SK-N-SH (cell line): Measurements from ENCODE around the gene MORC2.

ENCODE experiments used
- ELF1 ChIP-seq: IDR thresholded peaks from 2 replicates; pipeline ENCODE4 v1.4.0; 2012
- EP300 ChIP-seq, 2 experiments: IDR thresholded peaks; 2 replicates each; pipeline versions ENCODE4 v1.4.0 to v1.6.1; 2012; ENCODE audit warnings: borderline replicate concordance in 1 of 2, low read depth in 1 of 2, low read length in 1 of 2
- EZH2phosphoT487 ChIP-seq: fragments of 200-600 bp; sonication (generic); IDR thresholded peaks from 2 replicates; pipeline ENCODE4 v1.6.1; 2017; ENCODE audit warnings: low read depth, mixed run types, mild to moderate bottlenecking, antibody characterized with exemption, moderate library complexity, borderline replicate concordance
- FOXJ3 ChIP-seq: sonication (generic); formaldehyde crosslinking; IDR thresholded peaks from 2 replicates; pipeline ENCODE4 v1.5.1; 2020; ENCODE audit warnings: mild to moderate bottlenecking, missing genetic modification reagents
- FOXM1 ChIP-seq: IDR thresholded peaks from 2 replicates; pipeline ENCODE4 v1.4.0; 2012; ENCODE audit warnings: low read depth, mild to moderate bottlenecking
- JUND ChIP-seq: IDR thresholded peaks from 2 replicates; pipeline ENCODE4 v1.4.0; 2012
- MEF2A ChIP-seq: IDR thresholded peaks from 2 replicates; pipeline ENCODE4 v1.4.0; 2012; ENCODE audit warnings: low read depth, borderline replicate concordance
- MXI1 ChIP-seq: IDR thresholded peaks from 2 replicates; pipeline ENCODE4 v1.6.1; 2012; ENCODE audit warnings: mild to moderate bottlenecking, low read depth, low read length, improper control_type of control experiment
- POLR2AphosphoS5 ChIP-seq: IDR thresholded peaks from 2 replicates; pipeline ENCODE4 v1.6.1; 2012; ENCODE audit warnings: low read depth, low read length
- USF2 ChIP-seq: fragments of 150-350 bp; IDR thresholded peaks from 2 replicates; pipeline ENCODE4 v1.6.1; 2017; ENCODE audit warnings: antibody characterized with exemption, low read length, low read depth, borderline replicate concordance
- YY1 ChIP-seq: IDR thresholded peaks from 2 replicates; pipeline ENCODE4 v1.4.0; 2012; ENCODE audit warnings: low read depth, mild to moderate bottlenecking
- TF ChIP-seq, protein P1 (sequence below): fragments of 200-600 bp; sonication (generic); IDR thresholded peaks from 2 replicates; pipeline ENCODE4 v1.6.1; 2017; ENCODE audit warnings: antibody characterized with exemption, mild to moderate bottlenecking, moderate library complexity
- TF ChIP-seq, protein P2 (sequence below): IDR thresholded peaks from 2 replicates; pipeline ENCODE4 v1.4.0; 2012; ENCODE audit warnings: low read depth, borderline replicate concordance
- TF ChIP-seq, protein P3 (sequence below): IDR thresholded peaks from 2 replicates; pipeline ENCODE4 v1.4.0; 2012; ENCODE audit warnings: low read depth

GRCh38 chr22:30922151-30922611 is 46.4 kb downstream of the MORC2 start:
- TF ChIP-seq, protein P1, sequence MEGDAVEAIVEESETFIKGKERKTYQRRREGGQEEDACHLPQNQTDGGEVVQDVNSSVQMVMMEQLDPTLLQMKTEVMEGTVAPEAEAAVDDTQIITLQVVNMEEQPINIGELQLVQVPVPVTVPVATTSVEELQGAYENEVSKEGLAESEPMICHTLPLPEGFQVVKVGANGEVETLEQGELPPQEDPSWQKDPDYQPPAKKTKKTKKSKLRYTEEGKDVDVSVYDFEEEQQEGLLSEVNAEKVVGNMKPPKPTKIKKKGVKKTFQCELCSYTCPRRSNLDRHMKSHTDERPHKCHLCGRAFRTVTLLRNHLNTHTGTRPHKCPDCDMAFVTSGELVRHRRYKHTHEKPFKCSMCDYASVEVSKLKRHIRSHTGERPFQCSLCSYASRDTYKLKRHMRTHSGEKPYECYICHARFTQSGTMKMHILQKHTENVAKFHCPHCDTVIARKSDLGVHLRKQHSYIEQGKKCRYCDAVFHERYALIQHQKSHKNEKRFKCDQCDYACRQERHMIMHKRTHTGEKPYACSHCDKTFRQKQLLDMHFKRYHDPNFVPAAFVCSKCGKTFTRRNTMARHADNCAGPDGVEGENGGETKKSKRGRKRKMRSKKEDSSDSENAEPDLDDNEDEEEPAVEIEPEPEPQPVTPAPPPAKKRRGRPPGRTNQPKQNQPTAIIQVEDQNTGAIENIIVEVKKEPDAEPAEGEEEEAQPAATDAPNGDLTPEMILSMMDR, result no peak
- TF ChIP-seq POLR2AphosphoS5 (no peak), EP300 (IDR thresholded peaks at IDR 0.05; ENCODE audit: borderline replicate concordance in 1 of 2, low read depth in 1 of 2, low read length in 1 of 2) (no peak), MEF2A (no peak), FOXM1 (no peak), FOXJ3 (no peak), YY1 (no peak), JUND (no peak), EZH2phosphoT487 (no peak), USF2 (no peak), MXI1 (no peak), ELF1 (no peak)
- TF ChIP-seq, protein P2, sequence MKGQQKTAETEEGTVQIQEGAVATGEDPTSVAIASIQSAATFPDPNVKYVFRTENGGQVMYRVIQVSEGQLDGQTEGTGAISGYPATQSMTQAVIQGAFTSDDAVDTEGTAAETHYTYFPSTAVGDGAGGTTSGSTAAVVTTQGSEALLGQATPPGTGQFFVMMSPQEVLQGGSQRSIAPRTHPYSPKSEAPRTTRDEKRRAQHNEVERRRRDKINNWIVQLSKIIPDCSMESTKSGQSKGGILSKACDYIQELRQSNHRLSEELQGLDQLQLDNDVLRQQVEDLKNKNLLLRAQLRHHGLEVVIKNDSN, result no peak
- TF ChIP-seq, protein P3, sequence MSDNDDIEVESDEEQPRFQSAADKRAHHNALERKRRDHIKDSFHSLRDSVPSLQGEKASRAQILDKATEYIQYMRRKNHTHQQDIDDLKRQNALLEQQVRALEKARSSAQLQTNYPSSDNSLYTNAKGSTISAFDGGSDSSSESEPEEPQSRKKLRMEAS, result no peak
